ENCODE results near the gene NARF. TPM values are rescaled to one million over a fixed set of nuclear protein-coding genes. Genes with fewer than 3 reads are reported as not detected.

The NARF gene
- total RNA-seq, 4 donors from 2014 or later: 15.3 to 55.5 (median 33.3) TPM

DNA sequence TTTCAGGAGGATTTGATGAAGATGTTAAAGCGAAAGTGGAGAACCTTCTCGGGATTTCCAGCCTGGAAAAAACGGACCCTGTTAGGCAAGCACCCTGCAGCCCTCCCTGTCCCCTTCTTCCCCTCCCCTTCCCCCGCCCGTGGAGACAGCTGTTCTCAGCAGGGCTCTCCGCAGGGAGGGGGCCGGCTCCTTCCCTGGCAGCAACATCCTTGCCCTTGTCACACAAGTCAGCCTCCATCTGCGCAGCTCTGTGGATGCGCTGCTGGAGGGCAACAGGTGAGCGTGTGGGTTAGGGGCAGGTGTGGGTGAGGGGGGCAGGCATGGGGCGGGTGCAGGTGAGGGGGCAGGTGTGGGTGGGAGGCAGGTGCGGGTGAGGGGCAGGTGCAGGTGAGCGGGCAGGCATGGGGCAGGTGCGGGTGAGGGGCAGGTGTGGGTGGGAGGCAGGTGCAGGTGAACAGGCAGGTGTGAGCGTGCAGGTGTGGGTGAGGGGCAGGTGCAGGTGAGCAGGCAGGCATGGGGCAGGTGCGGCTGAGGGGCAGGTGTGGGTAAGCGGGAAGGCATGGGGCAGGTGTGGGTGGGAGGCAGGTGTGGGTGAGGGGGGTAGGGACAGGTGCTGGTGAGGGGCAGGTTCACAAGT lies 17.4 kb upstream of the NARF start:
- intact Hi-C loops (cut with DNase I; ENCODE audit: low total_unique reads): no loop called here
- Histone ChIP-seq H3K4me1 (peaks cover 0 to 4% of the 10 kb centered on the region in 2 donors), H3K4me3 (no peak overlapping the region), H3K27ac (no peak overlapping the region), H3K36me3 (no peaks in the 10 kb centered on the region), H3K27me3 (no peaks in the 10 kb centered on the region), H3K9me3 (no peaks in the 10 kb centered on the region)
- no peak for TF ChIP-seq CTCF (IDR thresholded peaks at IDR 0.05)
- TF ChIP-seq POLR2A (IDR thresholded peaks at IDR 0.05): no peak
- DNase-seq: no peak

DNA sequence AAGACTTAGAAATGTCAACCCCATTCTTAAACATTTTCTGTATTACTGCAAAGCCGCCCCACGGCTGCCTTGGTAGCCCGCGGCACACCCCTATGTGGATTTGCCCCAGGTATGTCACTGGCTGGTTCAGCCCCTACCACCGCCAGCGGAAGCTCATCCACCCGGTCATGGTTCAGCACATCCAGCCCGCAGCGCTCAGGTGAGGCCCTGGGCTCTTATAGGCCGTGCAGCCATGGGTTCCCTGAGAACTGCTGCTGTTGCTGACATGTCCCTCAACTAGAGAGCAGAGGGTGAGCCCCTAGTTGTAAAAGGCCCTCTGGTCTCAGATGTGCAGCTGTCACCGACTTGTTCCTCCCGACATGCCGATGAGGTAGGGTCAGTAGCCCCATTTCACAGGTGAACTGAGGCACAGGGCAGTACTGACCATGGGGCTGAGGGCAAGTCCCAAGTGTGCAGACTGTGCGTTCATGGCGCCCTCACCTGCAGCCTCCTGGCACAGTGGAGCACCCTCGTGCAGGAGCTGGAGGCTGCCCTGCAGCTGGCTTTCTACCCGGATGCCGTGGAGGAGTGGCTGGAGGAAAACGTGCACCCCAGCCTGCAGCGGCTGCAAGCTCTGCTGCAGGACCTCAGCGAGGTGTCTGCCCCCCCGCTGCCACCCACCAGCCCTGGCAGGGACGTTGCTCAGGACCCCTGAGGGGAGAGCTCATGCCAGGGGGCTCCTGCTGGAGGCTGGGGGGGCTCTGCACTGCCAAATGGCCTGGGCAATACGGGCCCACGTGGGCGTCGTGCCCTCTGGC lies 16.7 kb upstream of the NARF start:
- H3K36me3 ChIP-seq: no peaks in the 10 kb centered on the region

DNA sequence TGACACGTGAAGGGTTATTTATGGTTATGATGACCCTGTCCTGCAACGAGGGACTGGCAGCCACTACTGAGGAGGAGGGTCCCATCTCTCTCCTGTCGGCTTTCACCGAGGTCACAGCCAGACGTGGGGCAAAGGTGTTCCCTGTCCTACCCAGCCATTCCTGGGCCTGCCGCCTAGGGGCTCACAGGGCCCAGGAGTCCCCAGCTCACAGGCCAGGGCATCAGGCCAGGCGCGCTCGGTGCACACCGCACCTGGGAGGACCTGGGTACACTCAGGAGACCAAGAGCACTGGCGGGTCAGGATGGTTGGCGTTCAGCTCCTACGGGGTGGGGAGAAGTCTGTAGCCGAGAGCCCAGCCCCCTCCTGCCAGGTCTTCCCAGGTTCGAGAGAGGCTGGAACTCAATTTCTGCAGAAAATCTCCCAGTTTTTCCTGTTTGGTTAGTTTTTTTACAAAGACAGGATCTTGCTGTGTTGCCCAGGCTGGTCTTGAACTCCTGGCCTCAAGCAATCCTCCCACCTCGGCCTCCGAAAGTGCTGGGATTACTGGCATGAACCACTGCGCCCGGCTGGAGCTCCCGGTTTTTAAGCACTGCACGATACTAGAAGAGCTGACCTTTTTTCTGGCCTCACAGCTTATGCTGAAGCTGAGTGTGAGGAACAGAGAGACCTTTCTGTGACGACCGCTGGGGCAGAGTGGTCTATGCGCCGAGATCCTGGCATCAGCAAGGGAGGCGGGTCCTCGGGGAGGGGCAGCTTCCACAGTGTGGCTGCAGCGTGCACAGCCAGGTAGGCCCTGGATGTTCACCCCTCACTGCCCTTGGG lies 15.7 kb upstream of the NARF start:
- Histone ChIP-seq H3K27ac (no peak overlapping the region), H3K27me3 (no peaks in the 10 kb centered on the region), H3K36me3 (no peaks in the 10 kb centered on the region), H3K9me3 (no peaks in the 10 kb centered on the region), H3K4me3 (no peak overlapping the region), H3K4me1 (peaks cover 0 to 4% of the 10 kb centered on the region in 2 donors)
- no peak for DNase-seq
- TF ChIP-seq CTCF (IDR thresholded peaks at IDR 0.05): no peak
- no peak for TF ChIP-seq POLR2A (IDR thresholded peaks at IDR 0.05)
- intact Hi-C loops (cut with DNase I; ENCODE audit: low total_unique reads): no loop called here

More for the DNA sequence above, 16.7 kb upstream of the NARF start:
- TF ChIP-seq POLR2A (IDR thresholded peaks at IDR 0.05): no peak
- no peak for TF ChIP-seq CTCF (IDR thresholded peaks at IDR 0.05)
- intact Hi-C loops (cut with DNase I; ENCODE audit: low total_unique reads): no loop called here
- H3K27ac ChIP-seq: no peak overlapping the region
- no peaks in the 10 kb centered on the region for H3K9me3 ChIP-seq
- no peaks in the 10 kb centered on the region for H3K27me3 ChIP-seq
- no peak for DNase-seq
- H3K4me1 ChIP-seq: peaks cover 0 to 4% of the 10 kb centered on the region in 2 donors
- no peak overlapping the region for H3K4me3 ChIP-seq

GRCh38 chr17:82443465-82444283 lies 14.9 kb upstream of the NARF start:
- no peaks in the 10 kb centered on the region for H3K36me3 ChIP-seq
- H3K27me3 ChIP-seq: no peaks in the 10 kb centered on the region

More at GRCh38 chr17:82443465-82444283, 14.9 kb upstream of the NARF start:
- H3K4me1 ChIP-seq: peaks cover 0 to 4% of the 10 kb centered on the region in 2 donors
- no peak for TF ChIP-seq CTCF (IDR thresholded peaks at IDR 0.05)
- TF ChIP-seq POLR2A (IDR thresholded peaks at IDR 0.05): no peak
- DNase-seq: no peak
- H3K27ac ChIP-seq: no peak overlapping the region
- intact Hi-C loops (cut with DNase I; ENCODE audit: low total_unique reads): no loop called here
- no peak overlapping the region for H3K4me3 ChIP-seq
- H3K9me3 ChIP-seq: no peaks in the 10 kb centered on the region

Measured in uterus (tissue), 4 donors.